ENCODE measurements around the gene NISCH.

NISCH gene

GRCh38 chr3:52490035-52490938 is 34.9 kb downstream of the NISCH start:
- no peak overlapping the region for H2BK15ac ChIP-seq (ENCODE audit: low read length)
- H3K18ac ChIP-seq (ENCODE audit: low read length): no peak overlapping the region
- no peak overlapping the region for H4K8ac ChIP-seq (ENCODE audit: low read depth, low read length)
- no peak overlapping the region for H3K4me3 ChIP-seq (ENCODE audit: low read length in 2 of 2)
- no peak overlapping the region for H3K27ac ChIP-seq (replicated peaks; ENCODE audit: low read length)
- H3K9ac ChIP-seq (ENCODE audit: low read depth, low read length, poor library complexity): peak overlapping the region; percentile 81
- no peak overlapping the region for H2BK12ac ChIP-seq (ENCODE audit: low read length)
- no peaks in the 10 kb centered on the region for H3K79me1 ChIP-seq (ENCODE audit: low read depth, low read length)
- H3K14ac ChIP-seq (ENCODE audit: low read length): no peak overlapping the region
- peaks cover 66 to 83% of the 10 kb centered on the region in 2 donors for H3K36me3 ChIP-seq (replicated peaks in 1 of 2; ENCODE audit: control insufficient read depth in 2 of 2, insufficient read depth in 2 of 2, low read length in 2 of 2)
- H3K23ac ChIP-seq (ENCODE audit: low read depth, low read length, poor library complexity): no peak overlapping the region
- no peaks in the 10 kb centered on the region for H3K27me3 ChIP-seq (ENCODE audit: control insufficient read depth in 3 of 3, insufficient read depth in 3 of 3, low read depth in 1 of 3, low read length in 3 of 3)
- WGBS, 2 donors (ENCODE audit: extremely low coverage in 2 of 2, insufficient read length in 2 of 2, insufficient replicate concordance in 1 of 2): no CpG with 5 or more reads among the region's 22 CpGs
- peaks cover 0 to 7% of the 10 kb centered on the region in 2 donors for H3K4me1 ChIP-seq (ENCODE audit: control insufficient read depth in 2 of 2, insufficient read depth in 1 of 2, low read depth in 1 of 2, low read length in 2 of 2)
- H2AK5ac ChIP-seq (ENCODE audit: low read depth, low read length): no peak overlapping the region
- H3K4ac ChIP-seq (ENCODE audit: low read length): no peak overlapping the region
- H2BK5ac ChIP-seq (ENCODE audit: low read length): peak overlapping the region; percentile 13
- H3K4me2 ChIP-seq (ENCODE audit: insufficient read depth, low read length, poor library complexity, severe bottlenecking): no peak overlapping the region
- no peaks in the 10 kb centered on the region for H3K9me3 ChIP-seq (replicated peaks in 1 of 2; ENCODE audit: control insufficient read depth in 2 of 2, insufficient read depth in 1 of 2, low read depth in 1 of 2, low read length in 2 of 2)
- DNase-seq (ENCODE audit: low spot score): no peak
- H2BK120ac ChIP-seq (ENCODE audit: low read depth, low read length): no peak overlapping the region
- H2AFZ ChIP-seq (ENCODE audit: low read length): no peak overlapping the region
- H4K91ac ChIP-seq (ENCODE audit: low read depth, low read length, poor library complexity): no peak overlapping the region

- Histone ChIP-seq H3K4me2 (ENCODE audit: insufficient read depth, low read length, poor library complexity, severe bottlenecking) (no peak overlapping the region), H3K4ac (ENCODE audit: low read length) (no peak overlapping the region), H3K18ac (ENCODE audit: low read length) (no peak overlapping the region), H2AK5ac (ENCODE audit: low read depth, low read length) (no peak overlapping the region), H2BK15ac (ENCODE audit: low read length) (no peak overlapping the region), H3K23ac (ENCODE audit: low read depth, low read length, poor library complexity) (no peak overlapping the region), H3K79me1 (ENCODE audit: low read depth, low read length) (no peaks in the 10 kb centered on the region), H3K9ac (ENCODE audit: low read depth, low read length, poor library complexity) (no peak overlapping the region), H3K27me3 (ENCODE audit: control insufficient read depth in 3 of 3, insufficient read depth in 3 of 3, low read depth in 1 of 3, low read length in 3 of 3) (no peaks in the 10 kb centered on the region), H3K14ac (ENCODE audit: low read length) (no peak overlapping the region), H2BK12ac (ENCODE audit: low read length) (no peak overlapping the region), H3K4me3 (ENCODE audit: low read length in 2 of 2) (peak overlapping the region in 1 of 2 donors; percentile 33), H3K36me3 (replicated peaks in 1 of 2; ENCODE audit: control insufficient read depth in 2 of 2, insufficient read depth in 2 of 2, low read length in 2 of 2) (peaks cover 59 to 76% of the 10 kb centered on the region in 2 donors), H2BK5ac (ENCODE audit: low read length) (no peak overlapping the region), H3K27ac (replicated peaks; ENCODE audit: low read length) (no peak overlapping the region), H2AFZ (ENCODE audit: low read length) (no peak overlapping the region), H4K8ac (ENCODE audit: low read depth, low read length) (no peak overlapping the region), H3K9me3 (replicated peaks in 1 of 2; ENCODE audit: control insufficient read depth in 2 of 2, insufficient read depth in 1 of 2, low read depth in 1 of 2, low read length in 2 of 2) (no peaks in the 10 kb centered on the region), H4K91ac (ENCODE audit: low read depth, low read length, poor library complexity) (no peak overlapping the region), H2BK120ac (ENCODE audit: low read depth, low read length) (no peak overlapping the region), H3K4me1 (ENCODE audit: control insufficient read depth in 2 of 2, insufficient read depth in 1 of 2, low read depth in 1 of 2, low read length in 2 of 2) (peaks cover 0 to 7% of the 10 kb centered on the region in 2 donors)
- WGBS, 2 donors (ENCODE audit: extremely low coverage in 2 of 2, insufficient read length in 2 of 2, insufficient replicate concordance in 1 of 2): no CpG with 5 or more reads among the region's 23 CpGs
- DNase-seq (ENCODE audit: low spot score): no peak
These were observed 35.6 kb downstream of the NISCH start for GRCh38 chr3:52490939-52491526.

- Histone ChIP-seq H3K4me2 (ENCODE audit: insufficient read depth, low read length, poor library complexity, severe bottlenecking) (no peak overlapping the region), H4K8ac (ENCODE audit: low read depth, low read length) (no peak overlapping the region), H3K79me1 (ENCODE audit: low read depth, low read length) (no peaks in the 10 kb centered on the region), H3K23ac (ENCODE audit: low read depth, low read length, poor library complexity) (peak overlapping the region; percentile 20), H3K27me3 (ENCODE audit: control insufficient read depth in 3 of 3, insufficient read depth in 3 of 3, low read depth in 1 of 3, low read length in 3 of 3) (no peaks in the 10 kb centered on the region), H3K36me3 (replicated peaks in 1 of 2; ENCODE audit: control insufficient read depth in 2 of 2, insufficient read depth in 2 of 2, low read length in 2 of 2) (peaks cover 54 to 65% of the 10 kb centered on the region in 2 donors), H3K4me1 (ENCODE audit: control insufficient read depth in 2 of 2, insufficient read depth in 1 of 2, low read depth in 1 of 2, low read length in 2 of 2) (peaks cover 0 to 7% of the 10 kb centered on the region in 2 donors), H4K91ac (ENCODE audit: low read depth, low read length, poor library complexity) (no peak overlapping the region), H2AFZ (ENCODE audit: low read length) (no peak overlapping the region), H3K4me3 (ENCODE audit: low read length in 2 of 2) (no peak overlapping the region), H3K14ac (ENCODE audit: low read length) (no peak overlapping the region), H3K9me3 (replicated peaks in 1 of 2; ENCODE audit: control insufficient read depth in 2 of 2, insufficient read depth in 1 of 2, low read depth in 1 of 2, low read length in 2 of 2) (no peaks in the 10 kb centered on the region), H2BK15ac (ENCODE audit: low read length) (no peak overlapping the region), H2AK5ac (ENCODE audit: low read depth, low read length) (no peak overlapping the region), H2BK120ac (ENCODE audit: low read depth, low read length) (no peak overlapping the region), H3K4ac (ENCODE audit: low read length) (no peak overlapping the region), H3K9ac (ENCODE audit: low read depth, low read length, poor library complexity) (no peak overlapping the region), H3K18ac (ENCODE audit: low read length) (no peak overlapping the region), H2BK12ac (ENCODE audit: low read length) (no peak overlapping the region), H3K27ac (replicated peaks; ENCODE audit: low read length) (no peak overlapping the region), H2BK5ac (ENCODE audit: low read length) (peak overlapping the region; percentile 78)
- no peak for DNase-seq (ENCODE audit: low spot score)
- WGBS, 2 donors (ENCODE audit: extremely low coverage in 2 of 2, insufficient read length in 2 of 2, insufficient replicate concordance in 1 of 2): no CpG with 5 or more reads among the region's 21 CpGs
These were observed 36.7 kb downstream of the NISCH start for GRCh38 chr3:52492059-52492458.

Measured in neuronal stem cell (in vitro differentiated cells).